T-helper 2 cell (primary cell): Measurements from ENCODE around the gene CDKN2B-AS1.

Experiments
- DNase-seq, 5 experiments: peaks; one replicate each; pipeline versions ENCODE4 v3.0.0 to v3.0.0-alpha.2; 2012 to 2022

The CDKN2B-AS1 gene

GRCh38 chr9:22120159-22120549 is 125.6 kb downstream of the CDKN2B-AS1 start:
- no peak for DNase-seq

GRCh38 chr9:22120595-22120994 is 126.0 kb downstream of the CDKN2B-AS1 start:
- DNase-seq = no peak

- DNase-seq = no peak
These were observed 129.8 kb downstream of the CDKN2B-AS1 start for GRCh38 chr9:22124263-22125011.

DNA sequence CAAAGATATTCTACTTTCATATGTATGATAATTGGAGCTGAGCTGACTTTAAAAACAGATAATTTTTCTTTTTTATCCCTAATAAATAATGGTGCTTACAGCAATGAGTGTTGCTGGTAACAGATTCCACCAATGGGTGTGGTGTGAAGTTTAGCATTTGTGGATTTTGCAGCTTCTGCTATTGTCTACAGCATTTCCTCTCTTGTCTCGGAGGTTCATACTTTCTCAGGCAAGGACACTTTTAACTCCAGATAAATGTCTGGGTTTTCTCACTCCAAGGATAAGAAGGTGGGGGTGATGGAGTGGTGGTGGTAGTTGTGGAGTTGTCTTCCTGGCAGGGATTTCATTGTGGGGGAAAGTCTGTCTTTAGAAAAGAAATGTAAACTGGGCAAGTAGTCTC is 134.5 kb downstream of the CDKN2B-AS1 start:
- DNase-seq = no peak

DNA sequence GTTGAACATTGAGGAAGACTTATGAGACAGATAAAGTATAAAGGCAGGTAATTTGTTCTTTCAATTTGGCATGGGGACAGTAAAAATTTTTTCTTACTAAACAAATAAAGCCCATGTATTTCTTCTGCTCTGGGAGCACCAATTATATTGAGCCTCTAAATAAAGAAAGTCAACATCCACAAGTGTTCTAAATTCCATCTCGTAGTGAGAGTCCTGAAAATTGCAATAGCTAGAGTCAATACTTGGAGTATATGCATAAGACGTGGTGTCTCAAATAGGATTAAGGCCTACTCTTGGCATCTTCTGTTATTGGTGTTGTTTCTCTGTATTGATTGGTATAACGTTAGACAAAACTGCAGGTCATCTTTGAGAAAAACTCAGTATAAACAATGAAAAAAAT is 135.0 kb downstream of the CDKN2B-AS1 start:
- DNase-seq = no peak

GRCh38 chr9:22131817-22132216 is 137.2 kb downstream of the CDKN2B-AS1 start:
- peak in 1 of 5 experiments; percentile 6 for DNase-seq

DNA sequence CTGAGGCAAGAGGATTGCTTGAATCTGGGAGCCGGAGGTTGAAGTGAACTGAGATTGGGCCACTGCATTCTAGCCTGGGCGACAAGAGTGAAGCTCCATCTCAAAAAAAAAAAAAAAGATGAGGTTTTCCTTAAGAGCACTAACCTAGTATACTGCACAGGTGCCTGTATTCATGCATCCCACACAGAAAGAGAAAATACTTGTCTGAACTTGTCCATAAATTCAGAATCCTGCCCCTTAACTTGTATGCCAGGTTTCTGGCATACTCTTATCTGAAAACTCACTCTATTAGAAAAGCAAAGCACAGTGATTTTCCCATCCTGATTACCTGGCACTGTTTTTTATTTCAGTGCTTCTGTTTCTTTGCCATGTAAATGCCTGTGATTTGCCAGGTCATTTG is 139.8 kb downstream of the CDKN2B-AS1 start:
- no peak for DNase-seq

- DNase-seq = no peak
These were observed 142.0 kb downstream of the CDKN2B-AS1 start for GRCh38 chr9:22136461-22137096.

GRCh38 chr9:22138956-22139660 is 144.5 kb downstream of the CDKN2B-AS1 start:
- no peak for DNase-seq

GRCh38 chr9:22141908-22142307 is 147.3 kb downstream of the CDKN2B-AS1 start:
- DNase-seq = no peak

GRCh38 chr9:22142671-22143070 is 148.1 kb downstream of the CDKN2B-AS1 start:
- no peak for DNase-seq

DNA sequence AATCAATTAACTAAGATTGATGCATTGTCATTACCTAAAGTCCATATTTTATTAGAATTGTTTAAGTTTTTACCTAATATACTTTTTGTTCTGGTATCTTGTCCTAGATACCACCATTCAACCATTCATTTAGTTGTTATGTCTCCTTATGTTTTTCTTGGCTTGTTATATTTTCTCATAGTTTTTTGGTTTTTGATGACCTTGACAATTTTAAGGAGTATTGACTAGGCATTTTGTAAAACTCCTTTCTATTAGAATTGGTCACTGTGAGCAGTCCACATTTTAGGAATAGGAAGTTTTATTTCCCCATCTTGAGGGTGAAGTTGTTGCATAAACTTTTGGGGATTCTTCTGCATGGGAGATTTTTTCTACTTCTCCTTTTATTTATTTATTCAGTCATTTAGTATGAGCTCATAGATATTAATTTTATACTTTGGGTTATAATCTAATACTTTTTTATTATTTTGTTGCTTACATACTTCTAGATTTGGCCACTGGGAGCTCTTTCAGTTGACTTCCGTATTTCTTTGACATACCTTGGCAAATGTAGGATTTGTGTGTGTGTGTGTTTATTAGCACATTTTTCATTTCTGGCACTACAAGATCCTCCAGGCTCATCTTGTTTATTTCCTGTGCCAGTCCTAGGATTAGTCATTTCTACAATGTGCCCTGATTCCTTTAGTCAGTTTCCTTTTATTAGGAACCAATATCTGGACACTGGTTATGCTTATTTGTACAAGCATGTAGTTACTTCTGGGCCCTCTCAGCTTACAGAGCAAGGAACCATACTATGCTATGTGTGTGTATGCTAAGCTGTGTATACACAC is 149.4 kb downstream of the CDKN2B-AS1 start:
- DNase-seq = no peak

GRCh38 chr9:22146604-22147003 is 152.0 kb downstream of the CDKN2B-AS1 start:
- DNase-seq = no peak

GRCh38 chr9:22147813-22148527 is 153.4 kb downstream of the CDKN2B-AS1 start:
- DNase-seq = peak in 2 of 5 experiments; percentile 24 to 57

- no peak for DNase-seq
These were observed 153.9 kb downstream of the CDKN2B-AS1 start for GRCh38 chr9:22148528-22148875.

DNA sequence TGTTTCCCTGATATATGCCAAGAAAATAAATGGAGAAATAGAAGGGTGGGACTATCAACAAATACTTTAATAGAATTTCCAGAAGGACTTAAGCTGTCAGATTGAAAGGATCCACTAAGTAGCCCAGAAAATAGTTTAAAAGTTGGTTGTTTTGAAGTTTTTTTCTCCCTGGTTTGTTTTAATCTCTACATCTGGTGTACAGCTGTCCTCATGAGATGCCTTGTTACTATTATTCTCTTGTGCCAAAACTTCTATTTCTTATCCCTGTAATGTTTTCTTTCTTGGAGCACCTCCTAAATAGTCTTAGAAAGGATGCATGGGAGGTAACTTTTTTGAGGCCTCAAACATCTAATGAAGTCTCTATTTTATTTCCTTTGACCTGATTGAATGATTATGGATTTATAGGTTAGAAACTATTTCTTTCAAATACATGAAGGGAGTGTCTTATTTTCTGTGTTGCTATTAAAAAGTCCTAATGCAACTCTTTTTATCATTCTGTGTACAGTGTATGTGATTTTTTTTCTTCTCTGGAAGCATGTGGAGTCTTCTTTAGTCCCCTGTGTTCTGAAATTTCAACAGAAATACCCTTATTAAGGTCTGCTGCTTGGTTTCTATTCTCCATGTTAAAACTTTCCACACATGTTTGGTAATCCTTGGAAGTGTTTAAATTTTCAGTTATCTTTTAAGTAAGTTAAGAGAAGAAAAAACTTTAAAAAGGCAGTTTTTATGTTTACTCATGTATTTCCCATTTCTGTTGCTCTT is 154.5 kb downstream of the CDKN2B-AS1 start:
- no peak for DNase-seq

DNA sequence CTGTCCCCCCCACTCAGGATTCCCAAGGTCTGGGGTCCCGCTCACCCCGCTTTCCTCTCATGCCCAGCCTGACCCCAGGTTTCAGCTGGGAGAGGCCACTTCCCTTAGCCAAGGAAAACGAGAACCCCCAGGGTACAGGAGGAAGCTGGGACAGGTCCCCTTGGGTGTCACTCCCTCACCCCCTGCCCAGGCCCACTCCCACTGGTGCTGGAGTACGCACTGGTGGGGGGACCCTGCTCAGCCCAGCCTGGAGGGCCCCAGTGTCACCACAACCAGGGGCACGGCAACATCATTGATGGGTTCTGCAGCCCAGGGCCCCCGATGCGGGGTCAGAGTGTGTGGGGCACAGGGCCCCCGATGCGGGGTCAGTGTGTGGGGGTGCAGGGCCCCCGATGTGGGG is 159.5 kb downstream of the CDKN2B-AS1 start:
- no peak for DNase-seq

DNA sequence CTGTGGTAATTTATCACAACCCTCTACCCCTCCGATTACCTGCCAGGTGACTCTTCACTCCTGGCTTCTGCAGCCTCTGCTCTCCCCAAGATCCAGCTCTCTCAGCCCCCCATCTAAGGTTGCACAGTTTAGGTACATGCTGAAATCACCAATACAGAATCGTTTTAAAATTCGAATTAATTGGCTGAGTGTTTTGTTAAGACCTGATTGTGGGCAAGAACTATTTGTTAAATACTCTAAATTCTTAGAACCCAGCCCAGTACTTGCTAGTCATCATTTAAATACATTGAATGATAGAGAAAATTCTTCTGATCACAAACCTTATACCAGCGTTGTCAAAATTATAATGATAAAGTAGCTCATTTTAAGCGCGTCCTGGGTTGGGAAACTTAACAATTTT is 162.0 kb downstream of the CDKN2B-AS1 start:
- no peak for DNase-seq

GRCh38 chr9:22157276-22157675 is 162.7 kb downstream of the CDKN2B-AS1 start:
- DNase-seq = no peak

DNA sequence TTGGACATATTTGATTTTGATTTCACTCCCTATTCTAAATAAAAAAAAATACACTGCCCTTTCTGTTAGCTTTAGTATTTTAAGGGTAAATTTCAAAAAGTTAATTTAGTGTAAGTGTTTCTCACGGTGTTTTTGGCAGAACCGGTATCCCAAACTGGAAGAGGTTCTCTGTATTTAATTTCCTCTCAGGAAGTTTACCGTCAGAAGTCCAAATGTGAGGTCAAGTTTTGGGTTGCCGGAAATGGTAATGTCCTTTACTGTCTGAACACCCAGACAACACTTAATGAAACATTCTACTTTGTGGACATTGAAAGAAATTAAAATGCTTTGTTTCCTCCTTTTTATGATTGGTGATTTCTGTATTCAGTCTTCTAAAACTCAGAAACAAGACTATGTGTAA is 163.2 kb downstream of the CDKN2B-AS1 start:
- DNase-seq = no peak

- DNase-seq = no peak
These were observed 163.7 kb downstream of the CDKN2B-AS1 start for GRCh38 chr9:22158271-22158670.

GRCh38 chr9:22158927-22159346 is 164.3 kb downstream of the CDKN2B-AS1 start:
- no peak for DNase-seq
